ENCODE data around the gene ZNF606.

ZNF606 gene

DNA sequence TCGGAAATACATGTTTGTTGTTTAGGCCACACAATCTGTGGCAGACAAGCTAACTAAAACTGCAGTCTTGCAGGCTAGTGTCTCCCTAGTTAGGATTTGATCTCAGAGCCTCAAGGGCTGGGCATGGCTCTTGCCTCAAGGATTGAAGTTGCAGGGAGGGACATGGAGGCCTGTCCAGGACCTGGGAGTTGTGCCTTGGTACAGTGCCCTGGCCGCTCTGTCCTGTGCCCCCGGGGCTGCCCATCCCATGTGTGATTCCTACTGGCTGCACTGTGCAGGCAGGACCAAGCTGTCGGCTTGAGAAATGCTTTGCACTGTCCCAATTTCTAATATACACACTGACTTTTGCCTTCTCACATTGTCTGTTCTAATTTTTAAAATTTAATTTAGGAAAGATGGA, 47.6 kb downstream of the ZNF606 start:
- no peak overlapping the region for H3K4ac ChIP-seq (ENCODE audit: low read depth in 1 of 2, low read length in 2 of 2)
- 81% methylated on average over 3 of the region's 4 CpGs for WGBS

DNA sequence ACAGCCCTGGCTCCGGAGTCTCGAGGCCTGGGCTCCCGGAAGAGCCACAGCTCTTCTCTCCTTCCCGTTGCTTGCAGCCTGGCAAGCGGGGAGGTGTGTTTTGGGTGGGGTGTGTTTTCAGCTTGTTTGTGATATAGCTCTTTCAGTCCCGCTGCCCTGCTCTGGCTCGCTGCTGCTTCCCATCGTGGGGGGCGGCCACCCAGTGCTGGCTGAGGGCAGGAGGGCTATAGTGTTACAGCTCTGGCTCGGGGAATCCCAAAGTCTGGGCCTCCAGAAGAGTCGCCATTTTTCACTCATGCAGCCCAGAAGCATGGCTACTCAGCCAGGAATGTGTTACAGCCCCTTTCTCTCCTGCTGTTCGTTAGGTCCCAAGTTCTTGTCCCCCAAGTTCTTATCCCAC, 52.9 kb downstream of the ZNF606 start:
- peaks cover 30% of the 10 kb centered on the region for H3K9me3 ChIP-seq (ENCODE audit: control insufficient read depth, low read length)
- no peak overlapping the region for H3K4me3 ChIP-seq (ENCODE audit: insufficient read depth in 1 of 2, low read depth in 1 of 2, low read length in 2 of 2)
- no peak overlapping the region for H3K9ac ChIP-seq (ENCODE audit: low read length)
- no peak overlapping the region for H2BK15ac ChIP-seq (ENCODE audit: low read depth, poor library complexity, severe bottlenecking)
- H3K27me3 ChIP-seq (ENCODE audit: control insufficient read depth in 1 of 2, insufficient read depth in 1 of 2, low read length in 2 of 2) = no peaks in the 10 kb centered on the region
- 90% methylated on average over 12 of the region's 12 CpGs for WGBS
- H3K27ac ChIP-seq (ENCODE audit: low read length, poor library complexity, severe bottlenecking) = no peak overlapping the region
- no peak overlapping the region for H3K4me2 ChIP-seq (ENCODE audit: low read length, poor library complexity, severe bottlenecking)
- H4K8ac ChIP-seq (ENCODE audit: low read length) = no peak overlapping the region
- H3K18ac ChIP-seq (ENCODE audit: low read depth in 1 of 2, low read length in 2 of 2) = no peak overlapping the region
- no peaks in the 10 kb centered on the region for H3K36me3 ChIP-seq (ENCODE audit: control insufficient read depth in 1 of 2, insufficient read depth in 2 of 2, low read depth in 1 of 2, low read length in 2 of 2)
- H2BK12ac ChIP-seq (ENCODE audit: low read length in 2 of 2) = no peak overlapping the region
- no peak for DNase-seq
- H3K79me1 ChIP-seq (replicated peaks; ENCODE audit: low read length, poor library complexity, severe bottlenecking) = peaks cover 14% of the 10 kb centered on the region
- peaks cover 7% of the 10 kb centered on the region for H3K4me1 ChIP-seq (ENCODE audit: control insufficient read depth, insufficient read depth, low read depth, low read length)
- H3K14ac ChIP-seq (ENCODE audit: low read length in 2 of 2) = no peak overlapping the region
- no peak overlapping the region for H2BK5ac ChIP-seq (ENCODE audit: low read depth, low read length, poor library complexity, severe bottlenecking)
- no peak overlapping the region for H3K23ac ChIP-seq (ENCODE audit: low read length in 2 of 2)
- no peak overlapping the region for H4K91ac ChIP-seq (ENCODE audit: low read length)
- H2BK120ac ChIP-seq (ENCODE audit: low read depth, low read length) = no peak overlapping the region
- H2AFZ ChIP-seq (ENCODE audit: low read depth, low read length) = no peak overlapping the region
- no peak overlapping the region for H3K4ac ChIP-seq (ENCODE audit: low read depth in 1 of 2, low read length in 2 of 2)
- no peak overlapping the region for H2AK5ac ChIP-seq (ENCODE audit: low read length, severe bottlenecking)

More for the DNA sequence above, 47.6 kb downstream of the ZNF606 start:
- no peaks in the 10 kb centered on the region for H3K4me1 ChIP-seq (ENCODE audit: control insufficient read depth, insufficient read depth, low read depth, low read length)
- no peak overlapping the region for H3K9ac ChIP-seq (ENCODE audit: low read length)
- no peaks in the 10 kb centered on the region for H3K27me3 ChIP-seq (ENCODE audit: control insufficient read depth in 1 of 2, insufficient read depth in 1 of 2, low read length in 2 of 2)
- no peak overlapping the region for H2AK5ac ChIP-seq (ENCODE audit: low read length, severe bottlenecking)
- no peak overlapping the region for H4K8ac ChIP-seq (ENCODE audit: low read length)
- H3K23ac ChIP-seq (ENCODE audit: low read length in 2 of 2) = no peak overlapping the region
- no peak overlapping the region for H4K91ac ChIP-seq (ENCODE audit: low read length)
- H3K18ac ChIP-seq (ENCODE audit: low read depth in 1 of 2, low read length in 2 of 2) = no peak overlapping the region
- H3K36me3 ChIP-seq (ENCODE audit: control insufficient read depth in 1 of 2, insufficient read depth in 2 of 2, low read depth in 1 of 2, low read length in 2 of 2) = no peaks in the 10 kb centered on the region
- no peak overlapping the region for H3K4me2 ChIP-seq (ENCODE audit: low read length, poor library complexity, severe bottlenecking)
- H3K4me3 ChIP-seq (ENCODE audit: insufficient read depth in 1 of 2, low read depth in 1 of 2, low read length in 2 of 2) = no peak overlapping the region
- no peaks in the 10 kb centered on the region for H3K79me1 ChIP-seq (replicated peaks; ENCODE audit: low read length, poor library complexity, severe bottlenecking)
- H2BK120ac ChIP-seq (ENCODE audit: low read depth, low read length) = no peak overlapping the region
- H3K27ac ChIP-seq (ENCODE audit: low read length, poor library complexity, severe bottlenecking) = no peak overlapping the region
- no peak for DNase-seq
- H2BK5ac ChIP-seq (ENCODE audit: low read depth, low read length, poor library complexity, severe bottlenecking) = no peak overlapping the region
- H3K14ac ChIP-seq (ENCODE audit: low read length in 2 of 2) = no peak overlapping the region
- no peak overlapping the region for H2BK15ac ChIP-seq (ENCODE audit: low read depth, poor library complexity, severe bottlenecking)
- H2BK12ac ChIP-seq (ENCODE audit: low read length in 2 of 2) = no peak overlapping the region
- H2AFZ ChIP-seq (ENCODE audit: low read depth, low read length) = no peak overlapping the region
- H3K9me3 ChIP-seq (ENCODE audit: control insufficient read depth, low read length) = peaks cover 63% of the 10 kb centered on the region

DNA sequence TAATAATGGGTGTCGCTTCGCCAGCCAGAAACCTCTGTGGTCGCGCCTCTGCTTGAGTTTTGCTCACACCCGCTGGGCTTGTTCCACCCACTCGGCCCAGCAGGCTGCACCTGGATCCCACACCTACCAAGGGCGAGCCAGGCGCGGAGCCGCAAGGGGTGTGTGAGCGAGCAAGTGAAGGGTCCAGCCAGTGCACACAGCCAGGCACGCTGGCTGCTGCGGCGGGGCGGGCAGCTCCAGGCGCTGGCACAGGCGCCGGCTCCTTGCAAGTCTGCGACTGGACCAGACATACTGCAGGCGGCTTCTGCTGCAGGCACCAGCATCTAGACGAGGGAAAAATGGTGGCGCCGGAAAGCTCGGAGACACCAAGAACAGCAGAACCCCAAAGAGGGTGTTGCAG, 53.3 kb downstream of the ZNF606 start:
- no peak for DNase-seq
- H3K9me3 ChIP-seq (ENCODE audit: control insufficient read depth, low read length) = peaks cover 27% of the 10 kb centered on the region
- WGBS = 95% methylated on average over 24 of the region's 24 CpGs

DNA sequence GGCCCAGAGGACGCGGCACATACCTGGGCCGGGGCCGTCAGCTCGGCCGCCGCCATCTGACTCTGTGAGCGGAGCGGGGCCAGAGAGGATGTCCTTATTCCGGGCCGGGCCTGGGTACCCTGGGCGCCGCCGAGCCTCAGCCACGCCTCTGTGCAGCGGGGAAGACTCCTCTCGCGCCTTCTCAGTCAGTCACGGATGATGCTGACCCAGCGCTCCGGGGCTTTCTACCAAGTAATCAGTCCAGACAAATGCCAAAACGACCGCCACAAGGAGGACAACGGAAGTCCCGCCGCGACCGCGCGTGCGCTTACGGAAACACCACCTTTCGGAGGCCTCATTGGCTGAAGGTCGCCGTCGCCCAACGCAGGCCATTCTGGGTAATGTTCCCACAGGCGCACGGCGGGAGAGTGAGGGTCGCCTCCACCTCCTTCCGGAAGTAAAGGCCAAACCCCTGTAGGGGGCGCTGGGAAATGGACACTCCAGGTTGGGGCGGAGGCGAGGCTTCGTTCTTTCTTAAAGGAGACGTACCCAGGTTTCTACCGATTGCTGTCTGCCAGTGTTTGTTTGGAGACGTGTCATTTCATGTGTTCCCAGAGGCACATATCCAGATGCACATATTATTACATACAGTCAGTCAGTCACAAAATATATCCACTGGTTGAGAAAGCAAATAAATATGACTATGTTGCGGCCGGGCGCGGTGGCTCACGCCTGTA, 55.0 kb downstream of the ZNF606 start, which contains the start of gene ZNF256:
TSS of gene ZNF256 (minus strand) at position 288 of the 716 bp plus-strand sequence. CDS start at position 56, 232 bp downstream.
- H3K4me2 ChIP-seq (ENCODE audit: low read length, poor library complexity, severe bottlenecking) = peak within 1 kb of the TSS; percentile 87
- peak; percentile 95 for DNase-seq

More for the DNA sequence above, 53.3 kb downstream of the ZNF606 start:
- Histone ChIP-seq H2AFZ (ENCODE audit: low read depth, low read length) (no peak overlapping the region), H3K4me2 (ENCODE audit: low read length, poor library complexity, severe bottlenecking) (no peak overlapping the region), H2BK120ac (ENCODE audit: low read depth, low read length) (no peak overlapping the region), H3K4me3 (ENCODE audit: insufficient read depth in 1 of 2, low read depth in 1 of 2, low read length in 2 of 2) (no peak overlapping the region), H3K4ac (ENCODE audit: low read depth in 1 of 2, low read length in 2 of 2) (no peak overlapping the region), H4K91ac (ENCODE audit: low read length) (no peak overlapping the region), H2BK5ac (ENCODE audit: low read depth, low read length, poor library complexity, severe bottlenecking) (no peak overlapping the region), H2BK15ac (ENCODE audit: low read depth, poor library complexity, severe bottlenecking) (no peak overlapping the region), H3K14ac (ENCODE audit: low read length in 2 of 2) (no peak overlapping the region), H3K4me1 (ENCODE audit: control insufficient read depth, insufficient read depth, low read depth, low read length) (peaks cover 7% of the 10 kb centered on the region), H3K27ac (ENCODE audit: low read length, poor library complexity, severe bottlenecking) (no peak overlapping the region), H2BK12ac (ENCODE audit: low read length in 2 of 2) (no peak overlapping the region), H2AK5ac (ENCODE audit: low read length, severe bottlenecking) (no peak overlapping the region), H3K27me3 (ENCODE audit: control insufficient read depth in 1 of 2, insufficient read depth in 1 of 2, low read length in 2 of 2) (no peaks in the 10 kb centered on the region), H3K79me1 (replicated peaks; ENCODE audit: low read length, poor library complexity, severe bottlenecking) (peaks cover 14% of the 10 kb centered on the region), H3K9ac (ENCODE audit: low read length) (no peak overlapping the region), H3K23ac (ENCODE audit: low read length in 2 of 2) (no peak overlapping the region), H3K18ac (ENCODE audit: low read depth in 1 of 2, low read length in 2 of 2) (no peak overlapping the region), H3K36me3 (ENCODE audit: control insufficient read depth in 1 of 2, insufficient read depth in 2 of 2, low read depth in 1 of 2, low read length in 2 of 2) (peaks cover under 1 to 4% of the 10 kb centered on the region in 2 experiments), H4K8ac (ENCODE audit: low read length) (no peak overlapping the region)

More for the DNA sequence above, 55.0 kb downstream of the ZNF606 start, which contains the start of gene ZNF256:
- H3K4me3 ChIP-seq (ENCODE audit: insufficient read depth in 1 of 2, low read depth in 1 of 2, low read length in 2 of 2) = peak within 1 kb of the TSS; percentile 95 to 96
- H3K79me1 ChIP-seq (replicated peaks; ENCODE audit: low read length, poor library complexity, severe bottlenecking) = peaks cover 28% of the 10 kb centered on the region
- WGBS = 9% methylated on average over 53 of the region's 54 CpGs
- H3K9me3 ChIP-seq (ENCODE audit: control insufficient read depth, low read length) = peaks cover 31% of the 10 kb centered on the region
- H2BK120ac ChIP-seq (ENCODE audit: low read depth, low read length) = peak within 1 kb of the TSS; percentile 24
- H3K14ac ChIP-seq (ENCODE audit: low read length in 2 of 2) = peak within 1 kb of the TSS in 1 of 2 experiments; percentile 26
- H3K23ac ChIP-seq (ENCODE audit: low read length in 2 of 2) = no peak within 1 kb of the TSS
- H3K4ac ChIP-seq (ENCODE audit: low read depth in 1 of 2, low read length in 2 of 2) = peak within 1 kb of the TSS; percentile 32 to 75
- H3K36me3 ChIP-seq (ENCODE audit: control insufficient read depth in 1 of 2, insufficient read depth in 2 of 2, low read depth in 1 of 2, low read length in 2 of 2) = peaks cover 18 to 19% of the 10 kb centered on the region in 2 experiments
- H3K4me1 ChIP-seq (ENCODE audit: control insufficient read depth, insufficient read depth, low read depth, low read length) = peaks cover 7% of the 10 kb centered on the region
- no peak within 1 kb of the TSS for H2AK5ac ChIP-seq (ENCODE audit: low read length, severe bottlenecking)
- H2AFZ ChIP-seq (ENCODE audit: low read depth, low read length) = peak within 1 kb of the TSS; percentile 60
- no peak within 1 kb of the TSS for H2BK15ac ChIP-seq (ENCODE audit: low read depth, poor library complexity, severe bottlenecking)
- no peak within 1 kb of the TSS for H2BK5ac ChIP-seq (ENCODE audit: low read depth, low read length, poor library complexity, severe bottlenecking)
- H4K91ac ChIP-seq (ENCODE audit: low read length) = peak within 1 kb of the TSS; percentile 45
- peak within 1 kb of the TSS; percentile 85 for H4K8ac ChIP-seq (ENCODE audit: low read length)
- H3K27ac ChIP-seq (ENCODE audit: low read length, poor library complexity, severe bottlenecking) = peak within 1 kb of the TSS; percentile 77
- H2BK12ac ChIP-seq (ENCODE audit: low read length in 2 of 2) = no peak within 1 kb of the TSS
- peak within 1 kb of the TSS; percentile 94 for H3K9ac ChIP-seq (ENCODE audit: low read length)
- no peaks in the 10 kb centered on the region for H3K27me3 ChIP-seq (ENCODE audit: control insufficient read depth in 1 of 2, insufficient read depth in 1 of 2, low read length in 2 of 2)
- peak within 1 kb of the TSS; percentile 84 to 90 for H3K18ac ChIP-seq (ENCODE audit: low read depth in 1 of 2, low read length in 2 of 2)

Measured in mesenchymal stem cell (in vitro differentiated cells and primary cell).